ENCODE results near the gene GATA2.
A peak's percentile ranks its signal among the peaks of the same experiment; 100 is the strongest.

Gene GATA2

DNA sequence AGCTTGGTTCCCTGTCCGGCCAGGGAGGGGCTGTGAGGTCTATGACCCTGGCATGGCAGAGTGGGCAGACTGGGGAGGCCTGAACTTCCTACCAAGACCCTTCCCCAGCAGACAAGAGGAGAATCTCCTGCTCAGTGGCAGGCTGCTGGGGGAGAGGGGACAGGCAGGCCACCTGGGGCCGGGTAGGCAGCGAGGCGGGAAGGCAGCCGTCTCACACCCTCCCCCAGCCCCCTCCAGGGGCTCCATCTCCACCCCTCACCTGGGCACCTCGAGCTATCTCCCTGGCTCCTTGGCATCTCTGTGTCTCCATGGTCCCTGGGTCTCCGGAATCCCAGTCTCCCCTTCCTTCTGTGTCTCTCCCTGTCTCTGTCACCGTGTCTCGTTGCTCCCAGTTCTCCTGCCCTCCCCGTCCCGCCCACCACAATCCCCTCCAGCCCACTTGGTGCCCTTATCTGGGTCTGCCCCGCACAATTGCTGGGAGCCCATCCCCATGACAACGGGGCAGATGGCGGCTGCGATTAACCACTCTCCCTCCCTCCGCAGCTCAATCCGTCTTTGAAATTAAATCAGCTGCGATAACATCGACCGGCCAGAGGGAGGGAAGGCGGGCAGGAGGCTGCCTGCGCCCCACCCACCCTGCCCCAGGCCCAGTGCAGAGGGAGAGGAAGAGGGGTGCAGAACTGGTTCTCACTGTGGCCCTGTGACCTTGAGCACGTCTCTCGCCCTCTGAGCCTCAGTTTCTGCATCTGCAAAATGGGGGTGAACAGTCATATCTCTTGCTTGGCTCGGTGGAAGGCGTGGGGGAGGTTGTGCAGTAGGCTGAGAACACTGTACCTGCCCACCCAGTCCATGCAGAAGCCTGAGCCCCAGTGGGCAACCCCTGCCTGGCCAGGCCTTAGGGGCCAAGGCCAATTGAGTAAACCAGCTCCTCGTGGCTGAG is 36.0 kb downstream of the GATA2 start:
- H3K27me3 ChIP-seq (ENCODE audit: control insufficient read depth, insufficient read depth, low read length): no peaks in the 10 kb centered on the region
- no peaks in the 10 kb centered on the region for H3K36me3 ChIP-seq (ENCODE audit: control insufficient read depth, insufficient read depth, low read length)
- H3K79me2 ChIP-seq: no peaks in the 10 kb centered on the region

DNA sequence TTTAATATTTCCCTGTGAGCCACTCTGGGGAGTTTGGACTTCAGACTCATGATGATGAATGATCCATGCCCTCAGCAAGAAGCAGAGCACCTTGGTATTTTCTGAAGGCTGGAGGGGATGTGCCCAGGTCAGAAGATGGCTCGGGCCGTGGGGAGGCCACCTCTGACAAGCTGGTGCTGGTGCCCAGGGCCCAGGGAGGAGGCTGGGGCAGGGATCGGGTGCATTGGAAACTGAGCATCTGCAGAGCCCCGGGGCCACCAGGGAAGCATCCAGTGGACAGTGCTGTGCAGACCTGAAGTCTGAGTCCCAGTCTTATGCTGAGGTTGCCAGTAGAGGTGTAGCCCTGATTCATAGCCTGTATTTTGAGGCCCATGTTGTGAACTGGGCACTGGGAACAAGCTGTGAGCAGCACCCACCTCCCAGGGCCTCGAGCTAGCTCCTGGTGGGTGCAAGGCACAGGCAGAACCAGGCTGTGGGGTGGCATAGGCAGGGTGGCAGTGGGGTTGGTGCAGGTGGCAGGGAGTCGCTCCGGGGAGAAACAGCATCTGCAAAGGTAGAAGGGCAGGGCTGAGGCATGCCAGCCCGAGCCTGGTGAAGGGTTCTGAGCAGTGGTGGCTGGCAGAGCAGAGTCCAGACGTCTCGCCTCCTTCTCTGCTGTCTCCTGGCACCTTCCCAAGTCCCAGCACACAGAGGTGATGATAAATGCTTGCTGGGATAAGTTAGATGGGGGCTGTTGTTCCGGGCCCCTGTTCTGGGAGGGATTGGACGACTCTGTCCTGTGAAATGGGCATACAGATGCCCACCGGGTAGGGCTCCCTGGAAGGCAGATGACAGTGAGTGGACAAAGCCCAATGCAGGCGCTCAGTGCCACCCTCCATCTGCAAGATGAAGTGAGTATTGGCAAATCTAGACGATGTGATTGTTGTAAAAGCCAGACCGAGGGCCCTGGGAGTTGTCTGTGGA is 36.9 kb downstream of the GATA2 start:
- peak overlapping the region; percentile 63 for H3K4me2 ChIP-seq (ENCODE audit: low read length)
- H3K9ac ChIP-seq: no peak overlapping the region
- no peaks in the 10 kb centered on the region for H3K79me2 ChIP-seq
- H2AFZ ChIP-seq: peak overlapping the region; percentile 51
- H3K9me3 ChIP-seq (ENCODE audit: control insufficient read depth, low read length): no peaks in the 10 kb centered on the region
- no peaks in the 10 kb centered on the region for H3K27me3 ChIP-seq (ENCODE audit: control insufficient read depth, insufficient read depth, low read length)
- TF ChIP-seq, protein P1, sequence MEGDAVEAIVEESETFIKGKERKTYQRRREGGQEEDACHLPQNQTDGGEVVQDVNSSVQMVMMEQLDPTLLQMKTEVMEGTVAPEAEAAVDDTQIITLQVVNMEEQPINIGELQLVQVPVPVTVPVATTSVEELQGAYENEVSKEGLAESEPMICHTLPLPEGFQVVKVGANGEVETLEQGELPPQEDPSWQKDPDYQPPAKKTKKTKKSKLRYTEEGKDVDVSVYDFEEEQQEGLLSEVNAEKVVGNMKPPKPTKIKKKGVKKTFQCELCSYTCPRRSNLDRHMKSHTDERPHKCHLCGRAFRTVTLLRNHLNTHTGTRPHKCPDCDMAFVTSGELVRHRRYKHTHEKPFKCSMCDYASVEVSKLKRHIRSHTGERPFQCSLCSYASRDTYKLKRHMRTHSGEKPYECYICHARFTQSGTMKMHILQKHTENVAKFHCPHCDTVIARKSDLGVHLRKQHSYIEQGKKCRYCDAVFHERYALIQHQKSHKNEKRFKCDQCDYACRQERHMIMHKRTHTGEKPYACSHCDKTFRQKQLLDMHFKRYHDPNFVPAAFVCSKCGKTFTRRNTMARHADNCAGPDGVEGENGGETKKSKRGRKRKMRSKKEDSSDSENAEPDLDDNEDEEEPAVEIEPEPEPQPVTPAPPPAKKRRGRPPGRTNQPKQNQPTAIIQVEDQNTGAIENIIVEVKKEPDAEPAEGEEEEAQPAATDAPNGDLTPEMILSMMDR (IDR thresholded peaks at IDR 0.05): no peak
- H3K36me3 ChIP-seq (ENCODE audit: control insufficient read depth, insufficient read depth, low read length): no peaks in the 10 kb centered on the region
- peaks cover 19% of the 10 kb centered on the region for H3K4me1 ChIP-seq
- H3K4me3 ChIP-seq (ENCODE audit: low read depth, low read length): peak overlapping the region; percentile 16
- H3K27ac ChIP-seq: peak overlapping the region; percentile 2

More for the DNA sequence above, 36.0 kb downstream of the GATA2 start:
- no peak overlapping the region for H3K9ac ChIP-seq
- peak overlapping the region; percentile 51 for H2AFZ ChIP-seq
- peaks cover 19% of the 10 kb centered on the region for H3K4me1 ChIP-seq
- H3K27ac ChIP-seq: peak overlapping the region; percentile 2
- peak overlapping the region; percentile 63 for H3K4me2 ChIP-seq (ENCODE audit: low read length)
- H3K4me3 ChIP-seq (ENCODE audit: low read depth, low read length): peak overlapping the region; percentile 16
- H3K9me3 ChIP-seq (ENCODE audit: control insufficient read depth, low read length): no peaks in the 10 kb centered on the region
- TF ChIP-seq, protein P1 (IDR thresholded peaks at IDR 0.05): no peak

DNA sequence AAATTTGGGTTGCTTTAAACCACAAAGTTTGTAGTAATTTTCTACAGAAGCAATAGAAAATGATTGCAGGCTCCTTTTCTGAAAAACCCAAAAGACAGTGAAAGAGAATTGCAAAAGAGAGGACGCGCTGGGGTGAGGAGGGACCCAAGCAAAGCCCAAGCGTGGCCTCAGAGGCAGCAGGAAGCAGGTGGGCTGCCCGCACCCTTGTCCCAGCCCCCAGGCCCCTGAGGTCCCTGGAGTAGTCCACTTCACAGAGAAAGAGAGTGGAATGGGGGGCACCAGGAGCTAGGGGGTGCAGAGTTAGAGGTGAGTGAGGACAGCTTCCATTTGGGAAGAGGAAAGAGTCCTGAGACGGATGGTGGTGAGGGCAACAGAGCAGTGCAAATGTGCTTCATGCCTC is 37.9 kb downstream of the GATA2 start:
- TF ChIP-seq, protein P1 (IDR thresholded peaks at IDR 0.05): no peak
- Histone ChIP-seq H3K27ac (no peak overlapping the region), H3K36me3 (ENCODE audit: control insufficient read depth, insufficient read depth, low read length) (no peaks in the 10 kb centered on the region), H3K9me3 (ENCODE audit: control insufficient read depth, low read length) (no peaks in the 10 kb centered on the region), H2AFZ (no peak overlapping the region), H3K4me2 (ENCODE audit: low read length) (no peak overlapping the region), H3K27me3 (ENCODE audit: control insufficient read depth, insufficient read depth, low read length) (no peaks in the 10 kb centered on the region), H3K4me3 (ENCODE audit: low read depth, low read length) (no peak overlapping the region), H3K9ac (no peak overlapping the region), H3K79me2 (no peaks in the 10 kb centered on the region), H3K4me1 (peaks cover 19% of the 10 kb centered on the region)

DNA sequence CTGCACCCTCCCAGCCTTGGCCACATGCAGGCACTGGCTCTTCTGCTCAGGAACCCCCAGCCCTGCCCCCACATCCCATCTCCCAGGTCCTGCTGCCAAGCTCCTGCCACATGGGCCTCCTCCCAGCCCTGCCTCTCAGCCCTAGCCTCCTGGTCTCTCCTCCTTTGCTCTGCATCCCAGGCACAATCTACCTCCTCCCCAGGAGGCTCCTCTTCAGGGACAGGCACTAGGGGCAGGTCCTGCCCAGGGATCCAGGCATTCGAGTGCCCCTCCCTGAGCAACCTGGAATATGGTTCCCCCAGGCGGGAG is 38.7 kb downstream of the GATA2 start:
- no peak overlapping the region for H3K27ac ChIP-seq
- no peak overlapping the region for H2AFZ ChIP-seq
- H3K79me2 ChIP-seq: no peaks in the 10 kb centered on the region
- no peak overlapping the region for H3K9ac ChIP-seq
- H3K4me3 ChIP-seq (ENCODE audit: low read depth, low read length): no peak overlapping the region
- H3K36me3 ChIP-seq (ENCODE audit: control insufficient read depth, insufficient read depth, low read length): no peaks in the 10 kb centered on the region
- no peak overlapping the region for H3K4me2 ChIP-seq (ENCODE audit: low read length)
- peaks cover 19% of the 10 kb centered on the region for H3K4me1 ChIP-seq
- no peaks in the 10 kb centered on the region for H3K27me3 ChIP-seq (ENCODE audit: control insufficient read depth, insufficient read depth, low read length)
- TF ChIP-seq, protein P1 (IDR thresholded peaks at IDR 0.05): no peak
- no peaks in the 10 kb centered on the region for H3K9me3 ChIP-seq (ENCODE audit: control insufficient read depth, low read length)
